AG04450 (cell line): Measurements from ENCODE around the gene ADH6. TPM values are rescaled to one million over a fixed set of nuclear protein-coding genes. Genes with fewer than 3 reads are reported as not detected.
"Not testable (repeated sequence)": the region's sequence is repeated elsewhere in the genome, so short reads cannot be mapped to it uniquely, and the experiment has no call there.

Experiments
- CTCF ChIA-PET: fragments of 300-600, 350-600 bp; formaldehyde crosslinking; extraction: SDS; loops from one replicate; lab custom pipeline; 2022; ENCODE audit warnings: antibody characterized with exemption, inconsistent platforms; lab: Charles Lee
- POLR2A ChIA-PET: fragments of 350-600 bp; formaldehyde crosslinking; extraction: SDS; loops from one replicate; lab custom pipeline; 2021; ENCODE audit warnings: antibody characterized with exemption, inconsistent platforms; lab: Yijun Ruan, JAX
- DNase-seq: peaks from one replicate; pipeline ENCODE4 v3.0.0-alpha.2; 2011; ENCODE audit warnings: low read depth, low spot score
- H3K27ac ChIP-seq: one replicate; pipeline ENCODE4 v1.5.1; 2012; ENCODE audit warnings: low read depth, low read length, control low read depth
- H3K27me3 ChIP-seq: one replicate; pipeline ENCODE4 v1.6.0; 2012; ENCODE audit warnings: low read length; ENCODE audit not compliant: control insufficient read depth, insufficient read depth
- H3K4me3 ChIP-seq: 2 replicates; pipeline ENCODE4 v1.5.1; 2011; ENCODE audit warnings: mild to moderate bottlenecking, low read depth, low read length, control low read depth
- H3K9me3 ChIP-seq: 2 replicates; pipeline ENCODE4 v1.5.1; 2012; ENCODE audit warnings: low read length; ENCODE audit not compliant: control insufficient read depth, insufficient read depth
- polyA plus RNA-seq: library from polyadenylated mRNA; depleted of rRNA; stranded (reverse); fragments of >200 nt; gene quantifications from 2 replicates; pipeline ENCODE4 v1.2.3, GENCODE V29; 2011
- TF ChIP-seq, protein P1 (sequence below): IDR thresholded peaks from 2 replicates; pipeline ENCODE4 v1.5.1; 2011; ENCODE audit warnings: low read depth, low read length, control low read depth, inconsistent platforms

The ADH6 gene
- polyA plus RNA-seq, 1 experiment: 0.02 TPM

DNA sequence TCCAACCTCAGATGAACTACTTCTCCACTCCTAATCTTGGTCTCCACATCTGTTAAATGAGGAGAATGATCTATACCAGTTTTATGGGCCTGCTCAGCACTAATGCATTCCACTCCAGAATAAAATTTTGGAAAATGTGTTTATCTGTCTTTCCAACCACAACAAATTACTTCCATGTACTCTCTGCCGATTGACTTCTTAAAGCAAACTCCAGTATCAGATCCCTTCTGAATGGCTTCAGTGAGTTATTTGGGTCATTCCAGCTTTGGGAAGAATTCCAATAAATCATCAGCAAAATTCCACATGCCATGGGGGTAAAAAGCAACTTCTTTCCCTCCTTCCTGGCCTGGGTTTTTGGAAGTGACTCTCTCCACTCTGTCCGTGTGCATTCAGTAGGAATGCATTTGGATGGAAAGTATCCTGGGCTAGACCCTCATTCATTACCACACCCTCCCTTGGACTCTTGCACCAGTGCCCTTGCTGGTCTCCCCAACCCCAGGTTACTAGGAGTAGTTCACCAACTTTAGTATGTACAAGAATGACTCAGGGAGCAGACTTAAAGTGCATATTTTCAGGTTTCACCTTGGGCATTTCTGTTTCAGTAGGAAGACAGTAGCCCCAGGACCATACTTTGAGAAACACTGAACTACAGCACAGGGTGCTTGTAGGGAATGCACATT, 15.4 kb upstream of the ADH6 start:
- TF ChIP-seq, protein P1, sequence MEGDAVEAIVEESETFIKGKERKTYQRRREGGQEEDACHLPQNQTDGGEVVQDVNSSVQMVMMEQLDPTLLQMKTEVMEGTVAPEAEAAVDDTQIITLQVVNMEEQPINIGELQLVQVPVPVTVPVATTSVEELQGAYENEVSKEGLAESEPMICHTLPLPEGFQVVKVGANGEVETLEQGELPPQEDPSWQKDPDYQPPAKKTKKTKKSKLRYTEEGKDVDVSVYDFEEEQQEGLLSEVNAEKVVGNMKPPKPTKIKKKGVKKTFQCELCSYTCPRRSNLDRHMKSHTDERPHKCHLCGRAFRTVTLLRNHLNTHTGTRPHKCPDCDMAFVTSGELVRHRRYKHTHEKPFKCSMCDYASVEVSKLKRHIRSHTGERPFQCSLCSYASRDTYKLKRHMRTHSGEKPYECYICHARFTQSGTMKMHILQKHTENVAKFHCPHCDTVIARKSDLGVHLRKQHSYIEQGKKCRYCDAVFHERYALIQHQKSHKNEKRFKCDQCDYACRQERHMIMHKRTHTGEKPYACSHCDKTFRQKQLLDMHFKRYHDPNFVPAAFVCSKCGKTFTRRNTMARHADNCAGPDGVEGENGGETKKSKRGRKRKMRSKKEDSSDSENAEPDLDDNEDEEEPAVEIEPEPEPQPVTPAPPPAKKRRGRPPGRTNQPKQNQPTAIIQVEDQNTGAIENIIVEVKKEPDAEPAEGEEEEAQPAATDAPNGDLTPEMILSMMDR: no peak
- H3K27me3 ChIP-seq: no peaks in the 10 kb centered on the region
- H3K27ac ChIP-seq: no peak overlapping the region
- CTCF ChIA-PET: no interaction called here
- no peak for DNase-seq
- no peaks in the 10 kb centered on the region for H3K9me3 ChIP-seq
- POLR2A ChIA-PET: no interaction called here
- H3K4me3 ChIP-seq: no peak overlapping the region

DNA sequence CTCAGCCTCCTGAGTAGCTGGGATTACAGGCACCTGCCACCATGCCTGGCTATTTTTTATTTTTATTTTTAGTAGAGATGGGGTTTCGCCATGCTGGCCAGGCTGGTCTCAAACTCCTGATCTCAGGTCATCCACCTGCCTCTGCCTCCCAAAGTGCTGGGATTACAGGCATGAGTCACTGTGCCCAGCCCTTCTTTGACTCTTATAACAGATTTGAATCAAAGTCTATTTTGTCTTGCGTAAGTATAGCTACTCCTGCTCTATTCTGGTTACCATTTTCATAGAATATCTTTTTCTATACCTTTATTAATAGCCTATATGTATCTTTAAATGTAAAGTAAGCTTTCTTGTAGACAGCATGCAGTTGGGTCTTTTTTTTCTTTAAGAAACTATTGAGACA, 14.4 kb upstream of the ADH6 start:
- H3K4me3 ChIP-seq, H3K27ac ChIP-seq, DNase-seq, CTCF ChIA-PET, POLR2A ChIA-PET, H3K9me3 ChIP-seq, H3K27me3 ChIP-seq: not testable (repeated sequence)

DNA sequence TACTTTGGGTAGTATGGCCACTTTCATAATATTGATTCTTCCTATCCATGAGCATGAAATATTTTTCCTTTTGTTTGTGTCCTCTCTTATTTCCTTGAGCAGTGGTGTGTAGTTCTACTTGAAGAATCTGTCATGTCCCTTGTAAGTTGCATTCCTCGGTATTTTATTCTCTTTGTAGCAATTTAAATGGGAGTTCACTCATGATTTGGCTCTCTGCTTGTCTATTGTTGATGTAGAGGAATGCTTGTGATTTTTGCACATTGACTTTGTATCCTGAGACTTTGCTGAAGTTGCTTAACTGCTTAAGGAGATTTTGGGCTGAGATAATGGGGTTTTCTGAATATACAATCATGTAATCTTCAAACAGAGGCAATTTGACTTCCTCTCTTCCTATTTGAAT, 9.7 kb upstream of the ADH6 start:
- H3K27me3 ChIP-seq, POLR2A ChIA-PET, CTCF ChIA-PET, DNase-seq, H3K4me3 ChIP-seq, H3K9me3 ChIP-seq, H3K27ac ChIP-seq: not testable (repeated sequence)

DNA sequence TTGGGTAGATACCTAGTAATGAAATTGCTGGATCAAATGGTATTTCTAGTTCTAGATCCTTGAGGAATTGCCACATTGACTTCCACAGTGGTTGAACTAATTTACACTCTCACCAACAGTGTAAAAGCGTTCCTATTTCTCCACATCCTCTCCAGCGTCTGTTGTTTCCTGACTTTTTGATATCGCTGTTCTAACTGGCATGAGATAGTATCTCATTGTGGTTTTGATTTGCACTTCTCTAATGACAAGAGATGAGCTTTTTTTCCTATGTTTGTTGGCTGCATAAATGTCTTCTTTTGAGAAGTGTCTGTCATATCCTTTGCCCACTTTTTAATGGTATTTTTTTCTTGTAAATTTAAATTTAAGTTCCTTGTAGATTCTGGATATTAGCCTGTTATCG, 8.6 kb upstream of the ADH6 start:
- H3K4me3 ChIP-seq, CTCF ChIA-PET, H3K27me3 ChIP-seq, POLR2A ChIA-PET, H3K9me3 ChIP-seq, H3K27ac ChIP-seq, DNase-seq: not testable (repeated sequence)

DNA sequence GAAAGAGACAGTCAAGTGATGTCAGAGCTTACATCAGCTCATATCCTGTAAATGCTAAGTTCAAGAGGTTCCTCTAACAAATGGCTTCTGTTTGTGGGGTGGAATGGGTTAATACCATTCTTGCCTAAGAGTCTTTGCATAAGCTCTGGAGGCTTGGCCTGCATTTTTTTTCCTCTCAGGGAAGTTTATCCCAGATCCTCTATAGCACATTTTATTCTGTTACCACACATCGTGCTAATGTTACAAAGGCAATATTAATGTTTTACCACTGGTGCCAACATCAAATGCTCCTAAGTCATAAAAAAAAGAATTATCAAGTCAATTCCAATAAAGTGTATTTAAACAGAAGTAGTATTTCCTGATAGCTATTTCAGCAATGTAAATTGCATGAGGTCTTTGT, 2.9 kb upstream of the ADH6 start:
- ChIA-PET POLR2A (no interaction called here), CTCF (no interaction called here)
- Histone ChIP-seq H3K27ac (no peak overlapping the region), H3K9me3 (no peaks in the 10 kb centered on the region), H3K27me3 (no peaks in the 10 kb centered on the region), H3K4me3 (no peak overlapping the region)
- no peak for DNase-seq
- TF ChIP-seq, protein P1: no peak

DNA sequence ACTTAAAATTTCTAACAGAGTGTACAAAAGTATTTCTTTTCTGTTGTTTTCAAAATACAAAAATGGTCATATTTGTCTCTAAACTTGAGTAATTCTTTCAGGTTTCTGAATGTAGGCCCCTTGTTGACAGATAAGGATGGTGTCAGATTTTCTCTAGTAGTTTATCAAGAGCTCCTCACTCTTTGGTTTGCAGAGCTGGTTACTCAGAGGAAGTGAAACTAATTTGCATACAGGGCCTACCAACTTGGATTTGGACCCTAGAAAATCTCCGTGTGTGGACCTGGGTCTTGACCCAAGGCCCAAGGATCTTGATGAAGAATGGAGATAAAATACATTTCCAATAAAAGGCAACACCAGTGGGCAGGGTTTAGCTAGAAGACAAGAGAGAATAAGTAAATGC, 433 bp upstream of the ADH6 start:
- no peak for DNase-seq
- H3K9me3 ChIP-seq: no peaks in the 10 kb centered on the region
- ChIA-PET POLR2A (no interaction called here), CTCF (no interaction called here)
- no peak overlapping the region for H3K27ac ChIP-seq
- H3K27me3 ChIP-seq: no peaks in the 10 kb centered on the region
- no peak overlapping the region for H3K4me3 ChIP-seq
- TF ChIP-seq, protein P1: no peak
